Lower lobe of right lung (tissue), 2 donors: ENCODE measurements around the gene SLC44A5. TPM values are rescaled to one million over a fixed set of nuclear protein-coding genes. Genes with fewer than 3 reads are reported as not detected.

ENCODE experiments used
- ATAC-seq, 2 donors: fragments of 200-7000 bp; cut with Tn5 transposase; one replicate each; pipeline ENCODE4 v1.9.1; 2020 to 2022; ENCODE audit warnings: mild to moderate bottlenecking in 2 of 2, moderate library complexity in 2 of 2
- DNase-seq: peaks from one replicate; pipeline ENCODE4 v3.0.0-alpha.2; 2020
- H3K27ac ChIP-seq: fragments of 200-600 bp; one replicate; pipeline ENCODE4 v1.8.0; 2022
- H3K27me3 ChIP-seq: fragments of 200-600 bp; one replicate; pipeline ENCODE4 v1.8.0; 2022; ENCODE audit warnings: low read depth
- H3K36me3 ChIP-seq: fragments of 200-600 bp; one replicate; pipeline ENCODE4 v1.8.0; 2022; ENCODE audit warnings: mild to moderate bottlenecking
- H3K4me1 ChIP-seq: fragments of 200-600 bp; one replicate; pipeline ENCODE4 v1.8.0; 2022
- H3K4me3 ChIP-seq: fragments of 200-600 bp; one replicate; pipeline ENCODE4 v1.8.0; 2022; ENCODE audit warnings: mild to moderate bottlenecking
- H3K9me3 ChIP-seq: fragments of 200-600 bp; one replicate; pipeline ENCODE4 v1.8.0; 2022
- intact Hi-C: fragments of 100-400 bp; cut with DNase I; formaldehyde crosslinking; loops from one replicate; pipeline ENCODE4 v1.11.0; 2022
- total RNA-seq: library from RNA; stranded (reverse); fragmentation: NEBNext Ultra II Directional; extraction: Animal tissue kit (Norgen Biotek cat#: 25700); gene quantifications from one replicate; pipeline ENCODE4 v1.2.1, GENCODE V29; 2021
- TF ChIP-seq, protein P1 (sequence below): fragments of 200-600 bp; IDR thresholded peaks from one replicate; pipeline ENCODE4 v1.8.0; 2022; ENCODE audit warnings: antibody characterized with exemption, mild to moderate bottlenecking
- donor health status: DM: no; HTN: yes; CAD: no; lungs with severe emphysema.

The SLC44A5 gene
- total RNA-seq, 1 donor from 2014 or later: 0.47 TPM

DNA sequence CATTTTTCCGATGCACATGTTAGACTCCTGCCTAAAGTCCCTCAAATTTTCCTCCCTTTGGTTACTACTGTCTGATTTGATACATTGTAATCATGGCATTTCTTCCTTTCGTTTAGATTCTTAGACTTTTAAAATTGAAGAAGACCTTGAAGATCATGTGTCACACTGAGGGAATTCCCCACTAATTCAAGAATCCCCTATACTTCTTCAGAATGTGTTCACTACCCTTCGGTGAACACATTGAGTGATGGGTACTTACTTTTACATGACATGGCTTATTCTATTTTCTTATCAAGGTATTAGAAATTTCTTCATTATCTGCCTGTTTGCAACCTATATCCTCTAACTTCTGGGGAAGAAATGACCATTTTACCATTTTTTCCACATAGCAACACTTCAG is 390.8 kb downstream of the SLC44A5 start:
- Histone ChIP-seq H3K27me3 (no peaks in the 10 kb centered on the region), H3K9me3 (no peaks in the 10 kb centered on the region), H3K36me3 (no peaks in the 10 kb centered on the region), H3K4me3 (no peak overlapping the region), H3K4me1 (no peaks in the 10 kb centered on the region), H3K27ac (no peak overlapping the region)
- DNase-seq (no peak), ATAC-seq (no peak)
- intact Hi-C loops: no loop called here
- TF ChIP-seq, protein P1, sequence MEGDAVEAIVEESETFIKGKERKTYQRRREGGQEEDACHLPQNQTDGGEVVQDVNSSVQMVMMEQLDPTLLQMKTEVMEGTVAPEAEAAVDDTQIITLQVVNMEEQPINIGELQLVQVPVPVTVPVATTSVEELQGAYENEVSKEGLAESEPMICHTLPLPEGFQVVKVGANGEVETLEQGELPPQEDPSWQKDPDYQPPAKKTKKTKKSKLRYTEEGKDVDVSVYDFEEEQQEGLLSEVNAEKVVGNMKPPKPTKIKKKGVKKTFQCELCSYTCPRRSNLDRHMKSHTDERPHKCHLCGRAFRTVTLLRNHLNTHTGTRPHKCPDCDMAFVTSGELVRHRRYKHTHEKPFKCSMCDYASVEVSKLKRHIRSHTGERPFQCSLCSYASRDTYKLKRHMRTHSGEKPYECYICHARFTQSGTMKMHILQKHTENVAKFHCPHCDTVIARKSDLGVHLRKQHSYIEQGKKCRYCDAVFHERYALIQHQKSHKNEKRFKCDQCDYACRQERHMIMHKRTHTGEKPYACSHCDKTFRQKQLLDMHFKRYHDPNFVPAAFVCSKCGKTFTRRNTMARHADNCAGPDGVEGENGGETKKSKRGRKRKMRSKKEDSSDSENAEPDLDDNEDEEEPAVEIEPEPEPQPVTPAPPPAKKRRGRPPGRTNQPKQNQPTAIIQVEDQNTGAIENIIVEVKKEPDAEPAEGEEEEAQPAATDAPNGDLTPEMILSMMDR: no peak

DNA sequence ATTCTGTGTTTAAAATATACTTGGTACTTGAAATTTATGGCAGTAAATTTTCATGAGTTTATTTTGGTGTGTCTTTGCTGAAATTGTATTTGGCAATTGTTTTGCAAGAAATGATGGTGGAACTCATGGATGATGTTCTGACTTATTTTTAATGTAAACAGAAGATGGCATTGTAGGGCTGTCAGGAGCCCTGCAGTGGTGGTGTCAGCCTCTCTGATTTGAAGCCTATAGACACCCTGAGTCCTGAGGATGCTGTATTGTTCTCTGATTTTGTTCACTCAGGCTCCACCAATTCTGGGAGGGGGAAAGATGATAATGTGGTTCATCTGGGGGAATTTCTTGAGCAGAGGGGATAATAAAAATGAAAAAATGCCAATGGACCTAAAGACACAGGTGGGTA is 396.9 kb downstream of the SLC44A5 start:
- H3K27me3 ChIP-seq: no peaks in the 10 kb centered on the region

DNA sequence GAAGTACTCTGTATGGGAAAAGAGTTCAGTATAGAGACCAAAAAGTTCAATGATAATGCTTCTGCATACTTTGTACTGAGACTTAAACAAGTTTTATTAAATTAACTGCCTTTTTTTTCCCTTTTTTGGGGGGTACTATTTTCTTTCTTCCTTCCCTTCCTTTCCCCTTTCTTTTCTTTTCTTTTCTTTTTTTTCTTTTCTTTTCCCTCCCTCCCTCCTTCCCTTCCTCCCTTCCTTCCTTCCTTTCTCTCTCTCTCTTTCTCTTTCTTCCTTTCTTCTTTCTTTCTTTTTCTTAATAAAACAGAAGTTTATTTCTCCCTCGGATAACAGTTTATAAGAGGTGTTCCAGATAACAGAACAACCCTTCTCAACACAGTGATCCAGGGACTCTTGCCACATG is 399.3 kb downstream of the SLC44A5 start:
- TF ChIP-seq, protein P1: no peak
- no peak for DNase-seq
- intact Hi-C loops: no loop called here

More for the DNA sequence above, 396.9 kb downstream of the SLC44A5 start:
- TF ChIP-seq, protein P1: no peak
- intact Hi-C loops: no loop called here
- Histone ChIP-seq H3K36me3 (no peaks in the 10 kb centered on the region), H3K4me1 (no peaks in the 10 kb centered on the region), H3K4me3 (no peak overlapping the region), H3K9me3 (no peaks in the 10 kb centered on the region), H3K27ac (no peak overlapping the region)
- DNase-seq: no peak
- no peak for ATAC-seq

DNA sequence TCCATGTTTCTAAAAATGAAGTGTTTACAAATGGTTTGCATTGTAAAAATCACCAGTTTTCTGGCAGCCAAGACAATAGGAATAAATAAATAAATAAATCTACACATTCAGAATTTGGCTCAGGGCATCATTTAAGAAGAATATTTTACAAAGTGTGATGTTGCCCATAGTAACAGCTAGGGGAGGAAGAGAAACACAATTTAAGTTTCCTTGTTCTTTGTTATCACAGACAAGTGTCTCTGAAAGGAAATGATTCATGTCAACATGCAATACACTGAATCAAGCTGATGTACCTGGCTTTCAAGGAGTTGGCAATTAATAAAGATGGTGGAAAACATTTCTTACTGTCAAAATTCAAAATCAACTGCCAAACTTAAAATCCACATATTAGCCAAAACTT is 402.1 kb downstream of the SLC44A5 start:
- DNase-seq (no peak), ATAC-seq (no peak)
- intact Hi-C loops: loop anchor here (5.0 kb wide), 1 partner anchor 437 kb away; no protein-coding TSS in a partner anchor
- Histone ChIP-seq H3K27me3 (no peaks in the 10 kb centered on the region), H3K36me3 (no peaks in the 10 kb centered on the region), H3K4me1 (no peaks in the 10 kb centered on the region), H3K9me3 (no peaks in the 10 kb centered on the region), H3K4me3 (no peak overlapping the region), H3K27ac (no peak overlapping the region)
- TF ChIP-seq, protein P1: no peak

More for the DNA sequence above, 399.3 kb downstream of the SLC44A5 start:
- H3K36me3 ChIP-seq: no peaks in the 10 kb centered on the region
- H3K4me3 ChIP-seq: no peak overlapping the region
- no peaks in the 10 kb centered on the region for H3K9me3 ChIP-seq
- no peak for ATAC-seq
- H3K4me1 ChIP-seq: no peaks in the 10 kb centered on the region
- no peaks in the 10 kb centered on the region for H3K27me3 ChIP-seq
- H3K27ac ChIP-seq: no peak overlapping the region

DNA sequence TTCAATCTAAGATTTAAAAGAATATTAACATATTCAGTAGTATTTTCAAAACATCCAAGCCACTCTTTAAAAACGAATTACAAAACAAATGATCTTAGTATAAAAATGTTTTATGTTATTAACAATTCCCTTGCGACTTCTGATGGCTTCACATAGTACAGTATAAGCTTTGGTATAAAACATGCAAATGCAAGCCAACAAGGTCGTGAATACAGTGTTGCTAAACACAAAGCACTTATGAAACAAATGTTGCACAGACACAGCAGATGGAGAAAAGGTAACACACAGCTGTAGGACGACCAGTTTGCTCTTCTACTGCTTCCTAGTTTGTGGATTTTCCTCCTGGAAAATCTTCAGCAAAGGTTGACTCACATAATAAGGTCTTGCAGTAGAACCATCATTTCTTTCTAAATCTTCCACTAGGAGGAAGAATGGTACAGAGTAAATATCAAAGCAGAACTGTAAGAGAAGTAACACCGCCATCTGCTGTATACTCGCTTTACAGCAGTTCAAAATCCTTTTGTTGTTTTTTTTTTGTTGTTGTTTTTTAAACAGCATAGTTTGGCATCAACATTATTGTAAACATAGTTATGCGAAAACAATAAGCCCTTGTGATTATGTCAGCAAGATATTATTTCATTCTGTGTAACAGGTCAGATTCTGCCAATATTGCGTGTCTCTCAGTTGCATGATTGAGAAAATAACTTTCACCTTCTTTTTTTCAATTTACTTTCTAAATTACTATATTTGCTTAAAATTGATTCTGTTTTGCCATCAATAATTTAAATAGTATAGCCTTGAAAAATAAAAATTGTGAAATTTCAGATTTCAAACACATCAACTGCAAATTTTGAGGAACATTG is 407.3 kb downstream of the SLC44A5 start:
- intact Hi-C loops: no loop called here
- Histone ChIP-seq H3K9me3 (no peaks in the 10 kb centered on the region), H3K27ac (no peak overlapping the region), H3K4me3 (no peak overlapping the region), H3K27me3 (no peaks in the 10 kb centered on the region), H3K4me1 (no peaks in the 10 kb centered on the region), H3K36me3 (no peaks in the 10 kb centered on the region)
- TF ChIP-seq, protein P1: peak; percentile 66
- peak; percentile 55 to 68 for ATAC-seq
- DNase-seq: no peak
